ENCODE results near the gene FILIP1L.

DNA sequence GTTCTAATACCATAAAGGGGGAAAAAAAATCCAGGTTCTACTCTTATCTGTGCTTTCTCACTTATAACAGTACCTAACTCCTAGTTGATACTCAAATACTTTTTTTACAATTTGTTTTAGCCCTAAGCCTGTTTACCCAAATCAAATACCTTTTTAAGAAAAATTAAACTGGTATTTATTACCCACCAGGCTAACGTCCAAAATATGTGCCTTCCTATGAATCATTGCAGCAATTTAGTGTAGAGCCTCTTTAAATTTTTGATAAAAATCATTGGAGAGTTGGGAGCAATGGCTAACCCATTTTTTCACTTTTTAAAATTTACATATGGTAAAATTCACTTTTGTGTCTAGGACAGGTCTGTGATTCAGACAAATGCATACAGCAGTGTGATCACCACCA is 27.9 kb downstream of the FILIP1L start:
- TF ChIP-seq, protein P1, sequence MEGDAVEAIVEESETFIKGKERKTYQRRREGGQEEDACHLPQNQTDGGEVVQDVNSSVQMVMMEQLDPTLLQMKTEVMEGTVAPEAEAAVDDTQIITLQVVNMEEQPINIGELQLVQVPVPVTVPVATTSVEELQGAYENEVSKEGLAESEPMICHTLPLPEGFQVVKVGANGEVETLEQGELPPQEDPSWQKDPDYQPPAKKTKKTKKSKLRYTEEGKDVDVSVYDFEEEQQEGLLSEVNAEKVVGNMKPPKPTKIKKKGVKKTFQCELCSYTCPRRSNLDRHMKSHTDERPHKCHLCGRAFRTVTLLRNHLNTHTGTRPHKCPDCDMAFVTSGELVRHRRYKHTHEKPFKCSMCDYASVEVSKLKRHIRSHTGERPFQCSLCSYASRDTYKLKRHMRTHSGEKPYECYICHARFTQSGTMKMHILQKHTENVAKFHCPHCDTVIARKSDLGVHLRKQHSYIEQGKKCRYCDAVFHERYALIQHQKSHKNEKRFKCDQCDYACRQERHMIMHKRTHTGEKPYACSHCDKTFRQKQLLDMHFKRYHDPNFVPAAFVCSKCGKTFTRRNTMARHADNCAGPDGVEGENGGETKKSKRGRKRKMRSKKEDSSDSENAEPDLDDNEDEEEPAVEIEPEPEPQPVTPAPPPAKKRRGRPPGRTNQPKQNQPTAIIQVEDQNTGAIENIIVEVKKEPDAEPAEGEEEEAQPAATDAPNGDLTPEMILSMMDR (IDR thresholded peaks at IDR 0.05), result no peak
- no peak for TF ChIP-seq POLR2A (IDR thresholded peaks at IDR 0.05)

All from thyroid gland (tissue), 4 donors.